Measurements from ENCODE around the gene PRR5L.
A peak's percentile ranks its signal among the peaks of the same experiment; 100 is the strongest.

PRR5L gene

GRCh38 chr11:36304351-36304750 lies 8.3 kb downstream of the PRR5L start:
- H2AK5ac ChIP-seq (ENCODE audit: low read length, severe bottlenecking), result no peak overlapping the region
- H3K14ac ChIP-seq (ENCODE audit: low read length in 2 of 2), result no peak overlapping the region
- WGBS, result 71% methylated on average over 1 of the region's 1 CpG
- no peak overlapping the region for H3K23ac ChIP-seq (ENCODE audit: low read length in 2 of 2)
- no peak overlapping the region for H3K9ac ChIP-seq (ENCODE audit: low read length)
- no peak overlapping the region for H2BK5ac ChIP-seq (ENCODE audit: low read depth, low read length, poor library complexity, severe bottlenecking)
- no peak overlapping the region for H2AFZ ChIP-seq (ENCODE audit: low read depth, low read length)
- H3K79me1 ChIP-seq (replicated peaks; ENCODE audit: low read length, poor library complexity, severe bottlenecking), result no peaks in the 10 kb centered on the region
- H3K4ac ChIP-seq (ENCODE audit: low read depth in 1 of 2, low read length in 2 of 2), result no peak overlapping the region
- peak overlapping the region; percentile 23 for H3K4me2 ChIP-seq (ENCODE audit: low read length, poor library complexity, severe bottlenecking)
- peak overlapping the region; percentile 89 for H3K27ac ChIP-seq (ENCODE audit: low read length, poor library complexity, severe bottlenecking)
- H2BK15ac ChIP-seq (ENCODE audit: low read depth, poor library complexity, severe bottlenecking), result no peak overlapping the region
- no peak overlapping the region for H2BK12ac ChIP-seq (ENCODE audit: low read length in 2 of 2)
- no peak overlapping the region for H4K91ac ChIP-seq (ENCODE audit: low read length)
- H3K4me1 ChIP-seq (ENCODE audit: control insufficient read depth, insufficient read depth, low read depth, low read length), result peaks cover 3% of the 10 kb centered on the region
- H3K9me3 ChIP-seq (ENCODE audit: control insufficient read depth, low read length), result no peaks in the 10 kb centered on the region
- no peak overlapping the region for H4K8ac ChIP-seq (ENCODE audit: low read length)
- H2BK120ac ChIP-seq (ENCODE audit: low read depth, low read length), result no peak overlapping the region
- peaks cover 0 to 14% of the 10 kb centered on the region in 2 experiments for H3K27me3 ChIP-seq (ENCODE audit: control insufficient read depth in 1 of 2, insufficient read depth in 1 of 2, low read length in 2 of 2)
- H3K18ac ChIP-seq (ENCODE audit: low read depth in 1 of 2, low read length in 2 of 2), result no peak overlapping the region
- peak; percentile 19 for DNase-seq
- H3K36me3 ChIP-seq (ENCODE audit: control insufficient read depth in 1 of 2, insufficient read depth in 2 of 2, low read depth in 1 of 2, low read length in 2 of 2), result no peaks in the 10 kb centered on the region
- H3K4me3 ChIP-seq (ENCODE audit: insufficient read depth in 1 of 2, low read depth in 1 of 2, low read length in 2 of 2), result no peak overlapping the region

GRCh38 chr11:36305047-36305446 lies 9.0 kb downstream of the PRR5L start:
- H2BK15ac ChIP-seq (ENCODE audit: low read depth, poor library complexity, severe bottlenecking), result no peak overlapping the region
- H4K91ac ChIP-seq (ENCODE audit: low read length), result no peak overlapping the region
- H3K23ac ChIP-seq (ENCODE audit: low read length in 2 of 2), result no peak overlapping the region
- no peak overlapping the region for H2BK120ac ChIP-seq (ENCODE audit: low read depth, low read length)
- peaks cover 3% of the 10 kb centered on the region for H3K4me1 ChIP-seq (ENCODE audit: control insufficient read depth, insufficient read depth, low read depth, low read length)
- peak overlapping the region; percentile 59 for H3K27ac ChIP-seq (ENCODE audit: low read length, poor library complexity, severe bottlenecking)
- WGBS, result no CpG with 5 or more reads among the region's 1 CpG
- no peak overlapping the region for H3K4ac ChIP-seq (ENCODE audit: low read depth in 1 of 2, low read length in 2 of 2)
- H3K9ac ChIP-seq (ENCODE audit: low read length), result no peak overlapping the region
- no peak overlapping the region for H3K14ac ChIP-seq (ENCODE audit: low read length in 2 of 2)
- H2BK5ac ChIP-seq (ENCODE audit: low read depth, low read length, poor library complexity, severe bottlenecking), result no peak overlapping the region
- H2AK5ac ChIP-seq (ENCODE audit: low read length, severe bottlenecking), result no peak overlapping the region
- peaks cover 0 to 9% of the 10 kb centered on the region in 2 experiments for H3K27me3 ChIP-seq (ENCODE audit: control insufficient read depth in 1 of 2, insufficient read depth in 1 of 2, low read length in 2 of 2)
- no peak for DNase-seq
- no peaks in the 10 kb centered on the region for H3K79me1 ChIP-seq (replicated peaks; ENCODE audit: low read length, poor library complexity, severe bottlenecking)
- no peak overlapping the region for H4K8ac ChIP-seq (ENCODE audit: low read length)
- H3K4me2 ChIP-seq (ENCODE audit: low read length, poor library complexity, severe bottlenecking), result no peak overlapping the region
- no peak overlapping the region for H3K4me3 ChIP-seq (ENCODE audit: insufficient read depth in 1 of 2, low read depth in 1 of 2, low read length in 2 of 2)
- no peak overlapping the region for H2AFZ ChIP-seq (ENCODE audit: low read depth, low read length)
- H3K18ac ChIP-seq (ENCODE audit: low read depth in 1 of 2, low read length in 2 of 2), result no peak overlapping the region
- H3K9me3 ChIP-seq (ENCODE audit: control insufficient read depth, low read length), result no peaks in the 10 kb centered on the region
- H3K36me3 ChIP-seq (ENCODE audit: control insufficient read depth in 1 of 2, insufficient read depth in 2 of 2, low read depth in 1 of 2, low read length in 2 of 2), result no peaks in the 10 kb centered on the region
- H2BK12ac ChIP-seq (ENCODE audit: low read length in 2 of 2), result no peak overlapping the region

DNA sequence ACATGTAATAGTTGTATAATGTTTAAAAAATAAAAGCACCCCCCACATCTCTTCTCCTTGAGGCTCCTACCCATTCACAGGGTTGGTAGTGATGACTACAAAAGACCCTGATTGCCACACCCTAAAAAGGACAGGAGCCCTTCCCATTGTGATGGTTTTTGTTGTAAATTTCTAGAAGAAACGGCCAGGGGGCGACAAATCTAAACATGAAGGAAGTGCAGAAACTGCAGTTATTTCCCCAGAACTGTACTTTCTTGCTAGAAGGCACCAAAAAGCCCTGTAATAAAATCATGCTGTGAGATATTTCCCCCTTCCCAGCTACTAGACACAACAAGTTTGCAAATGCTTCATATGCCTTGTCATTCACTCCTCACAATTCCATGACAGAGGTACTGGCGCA lies 10.8 kb downstream of the PRR5L start:
- Histone ChIP-seq H4K8ac (ENCODE audit: low read length) (no peak overlapping the region), H3K23ac (ENCODE audit: low read length in 2 of 2) (no peak overlapping the region), H3K27me3 (ENCODE audit: control insufficient read depth in 1 of 2, insufficient read depth in 1 of 2, low read length in 2 of 2) (peaks cover 0 to 9% of the 10 kb centered on the region in 2 experiments), H3K27ac (ENCODE audit: low read length, poor library complexity, severe bottlenecking) (no peak overlapping the region), H3K36me3 (ENCODE audit: control insufficient read depth in 1 of 2, insufficient read depth in 2 of 2, low read depth in 1 of 2, low read length in 2 of 2) (no peaks in the 10 kb centered on the region), H2BK15ac (ENCODE audit: low read depth, poor library complexity, severe bottlenecking) (no peak overlapping the region), H2BK12ac (ENCODE audit: low read length in 2 of 2) (no peak overlapping the region), H3K9ac (ENCODE audit: low read length) (no peak overlapping the region), H3K9me3 (ENCODE audit: control insufficient read depth, low read length) (no peaks in the 10 kb centered on the region), H2AFZ (ENCODE audit: low read depth, low read length) (no peak overlapping the region), H3K4ac (ENCODE audit: low read depth in 1 of 2, low read length in 2 of 2) (no peak overlapping the region), H3K4me2 (ENCODE audit: low read length, poor library complexity, severe bottlenecking) (no peak overlapping the region), H2AK5ac (ENCODE audit: low read length, severe bottlenecking) (no peak overlapping the region), H3K4me3 (ENCODE audit: insufficient read depth in 1 of 2, low read depth in 1 of 2, low read length in 2 of 2) (no peak overlapping the region), H3K4me1 (ENCODE audit: control insufficient read depth, insufficient read depth, low read depth, low read length) (peaks cover 3% of the 10 kb centered on the region), H2BK120ac (ENCODE audit: low read depth, low read length) (no peak overlapping the region), H4K91ac (ENCODE audit: low read length) (no peak overlapping the region), H2BK5ac (ENCODE audit: low read depth, low read length, poor library complexity, severe bottlenecking) (no peak overlapping the region), H3K79me1 (replicated peaks; ENCODE audit: low read length, poor library complexity, severe bottlenecking) (no peaks in the 10 kb centered on the region), H3K14ac (ENCODE audit: low read length in 2 of 2) (no peak overlapping the region), H3K18ac (ENCODE audit: low read depth in 1 of 2, low read length in 2 of 2) (no peak overlapping the region)
- DNase-seq, result peak; percentile 69
- WGBS, result 38% methylated on average over 3 of the region's 3 CpGs

GRCh38 chr11:36308577-36308976 lies 12.5 kb downstream of the PRR5L start:
- Histone ChIP-seq H3K36me3 (ENCODE audit: control insufficient read depth in 1 of 2, insufficient read depth in 2 of 2, low read depth in 1 of 2, low read length in 2 of 2) (no peaks in the 10 kb centered on the region), H3K18ac (ENCODE audit: low read depth in 1 of 2, low read length in 2 of 2) (no peak overlapping the region), H3K9ac (ENCODE audit: low read length) (no peak overlapping the region), H3K14ac (ENCODE audit: low read length in 2 of 2) (no peak overlapping the region), H2BK12ac (ENCODE audit: low read length in 2 of 2) (no peak overlapping the region), H4K8ac (ENCODE audit: low read length) (no peak overlapping the region), H3K27me3 (ENCODE audit: control insufficient read depth in 1 of 2, insufficient read depth in 1 of 2, low read length in 2 of 2) (peaks cover 0 to 24% of the 10 kb centered on the region in 2 experiments), H4K91ac (ENCODE audit: low read length) (no peak overlapping the region), H3K79me1 (replicated peaks; ENCODE audit: low read length, poor library complexity, severe bottlenecking) (no peaks in the 10 kb centered on the region), H2BK15ac (ENCODE audit: low read depth, poor library complexity, severe bottlenecking) (no peak overlapping the region), H2BK120ac (ENCODE audit: low read depth, low read length) (no peak overlapping the region), H2BK5ac (ENCODE audit: low read depth, low read length, poor library complexity, severe bottlenecking) (no peak overlapping the region), H3K9me3 (ENCODE audit: control insufficient read depth, low read length) (no peaks in the 10 kb centered on the region), H3K4me3 (ENCODE audit: insufficient read depth in 1 of 2, low read depth in 1 of 2, low read length in 2 of 2) (no peak overlapping the region), H2AK5ac (ENCODE audit: low read length, severe bottlenecking) (no peak overlapping the region), H3K27ac (ENCODE audit: low read length, poor library complexity, severe bottlenecking) (no peak overlapping the region), H3K4ac (ENCODE audit: low read depth in 1 of 2, low read length in 2 of 2) (no peak overlapping the region), H3K4me1 (ENCODE audit: control insufficient read depth, insufficient read depth, low read depth, low read length) (peaks cover 7% of the 10 kb centered on the region), H3K4me2 (ENCODE audit: low read length, poor library complexity, severe bottlenecking) (no peak overlapping the region), H2AFZ (ENCODE audit: low read depth, low read length) (no peak overlapping the region), H3K23ac (ENCODE audit: low read length in 2 of 2) (no peak overlapping the region)
- no peak for DNase-seq
- WGBS, result 38% methylated on average over 1 of the region's 1 CpG

All from mesenchymal stem cell (in vitro differentiated cells and primary cell).